Bronchial smooth muscle cell (primary cell): Measurements from ENCODE around the gene HMGXB3. TPM values are rescaled to one million over a fixed set of nuclear protein-coding genes. Genes with fewer than 3 reads are reported as not detected.

Experiments used
- total RNA-seq: library from RNA; depleted of rRNA; stranded (reverse); fragments of >200 nt; gene quantifications from 2 replicates; pipeline ENCODE4 v1.2.1, GENCODE V29; 2014

The HMGXB3 gene, protein sequence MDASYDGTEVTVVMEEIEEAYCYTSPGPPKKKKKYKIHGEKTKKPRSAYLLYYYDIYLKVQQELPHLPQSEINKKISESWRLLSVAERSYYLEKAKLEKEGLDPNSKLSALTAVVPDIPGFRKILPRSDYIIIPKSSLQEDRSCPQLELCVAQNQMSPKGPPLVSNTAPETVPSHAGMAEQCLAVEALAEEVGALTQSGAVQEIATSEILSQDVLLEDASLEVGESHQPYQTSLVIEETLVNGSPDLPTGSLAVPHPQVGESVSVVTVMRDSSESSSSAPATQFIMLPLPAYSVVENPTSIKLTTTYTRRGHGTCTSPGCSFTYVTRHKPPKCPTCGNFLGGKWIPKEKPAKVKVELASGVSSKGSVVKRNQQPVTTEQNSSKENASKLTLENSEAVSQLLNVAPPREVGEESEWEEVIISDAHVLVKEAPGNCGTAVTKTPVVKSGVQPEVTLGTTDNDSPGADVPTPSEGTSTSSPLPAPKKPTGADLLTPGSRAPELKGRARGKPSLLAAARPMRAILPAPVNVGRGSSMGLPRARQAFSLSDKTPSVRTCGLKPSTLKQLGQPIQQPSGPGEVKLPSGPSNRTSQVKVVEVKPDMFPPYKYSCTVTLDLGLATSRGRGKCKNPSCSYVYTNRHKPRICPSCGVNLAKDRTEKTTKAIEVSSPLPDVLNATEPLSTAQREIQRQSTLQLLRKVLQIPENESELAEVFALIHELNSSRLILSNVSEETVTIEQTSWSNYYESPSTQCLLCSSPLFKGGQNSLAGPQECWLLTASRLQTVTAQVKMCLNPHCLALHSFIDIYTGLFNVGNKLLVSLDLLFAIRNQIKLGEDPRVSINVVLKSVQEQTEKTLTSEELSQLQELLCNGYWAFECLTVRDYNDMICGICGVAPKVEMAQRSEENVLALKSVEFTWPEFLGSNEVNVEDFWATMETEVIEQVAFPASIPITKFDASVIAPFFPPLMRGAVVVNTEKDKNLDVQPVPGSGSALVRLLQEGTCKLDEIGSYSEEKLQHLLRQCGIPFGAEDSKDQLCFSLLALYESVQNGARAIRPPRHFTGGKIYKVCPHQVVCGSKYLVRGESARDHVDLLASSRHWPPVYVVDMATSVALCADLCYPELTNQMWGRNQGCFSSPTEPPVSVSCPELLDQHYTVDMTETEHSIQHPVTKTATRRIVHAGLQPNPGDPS (N-terminal part only)
- 22.1 and 25.4 TPM in 2 replicates for total RNA-seq

GRCh38 chr5:150000256-150000989 lies at the start of gene HMGXB3, which contains the start of gene TIGD6:
TSS of gene HMGXB3 (plus strand) at chr5:150000739. CDS start at chr5:150004853, 4,114 bp downstream.
TSS of gene TIGD6 (minus strand) at chr5:150000654. CDS start at chr5:149996348, 4,306 bp downstream.

DNA sequence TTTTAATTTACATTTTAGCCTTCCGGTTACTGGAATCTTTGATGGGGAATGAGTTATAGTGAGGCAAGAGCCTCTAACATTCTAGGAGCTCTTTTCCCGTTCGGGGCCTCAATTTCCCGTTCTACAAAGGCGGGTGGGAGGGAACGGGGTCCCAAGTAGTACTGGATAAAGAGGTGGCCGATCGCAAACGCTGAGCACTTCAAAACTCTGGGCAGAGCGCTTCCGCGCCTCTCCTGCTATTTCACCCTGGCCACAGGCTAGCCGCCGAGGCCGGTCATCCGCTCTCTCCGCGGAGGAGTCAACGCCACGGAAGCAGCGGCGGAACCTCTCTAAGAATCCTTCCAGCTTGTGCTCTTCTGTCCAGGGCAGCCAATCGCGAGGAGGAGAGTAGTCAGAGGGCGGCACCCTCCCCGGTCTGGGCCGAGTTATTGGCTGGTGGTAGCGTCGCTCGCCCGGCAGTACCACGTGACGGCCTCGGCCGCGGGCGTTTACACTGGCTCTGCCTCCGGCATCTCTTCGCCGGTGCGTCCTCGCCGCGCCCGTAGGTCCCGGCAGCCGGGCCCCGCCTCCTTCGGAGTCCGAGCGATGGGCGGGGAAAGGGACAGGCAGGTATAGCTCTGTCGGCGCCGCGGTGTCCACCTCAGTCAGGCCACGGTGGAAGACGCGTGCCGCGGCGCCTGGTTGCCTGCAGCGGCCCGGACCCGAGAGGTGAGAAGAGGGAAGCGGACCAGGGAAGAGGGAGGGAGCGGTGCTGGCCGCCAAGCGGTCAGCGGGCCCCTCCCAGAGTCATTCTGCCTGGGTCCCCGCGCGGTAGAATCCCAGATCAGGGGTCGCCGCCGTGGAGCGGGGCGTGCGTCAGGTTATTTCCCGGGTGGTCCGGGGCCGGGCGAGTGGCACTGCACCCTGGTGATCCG lies 40.0 kb upstream of the HMGXB3 start, which contains the start of gene SLC26A2:
Gene SLC26A2 (plus strand): TSS at position 487 of the 914 bp plus-strand sequence. CDS start 16,895 bp downstream, outside the sequence.

DNA sequence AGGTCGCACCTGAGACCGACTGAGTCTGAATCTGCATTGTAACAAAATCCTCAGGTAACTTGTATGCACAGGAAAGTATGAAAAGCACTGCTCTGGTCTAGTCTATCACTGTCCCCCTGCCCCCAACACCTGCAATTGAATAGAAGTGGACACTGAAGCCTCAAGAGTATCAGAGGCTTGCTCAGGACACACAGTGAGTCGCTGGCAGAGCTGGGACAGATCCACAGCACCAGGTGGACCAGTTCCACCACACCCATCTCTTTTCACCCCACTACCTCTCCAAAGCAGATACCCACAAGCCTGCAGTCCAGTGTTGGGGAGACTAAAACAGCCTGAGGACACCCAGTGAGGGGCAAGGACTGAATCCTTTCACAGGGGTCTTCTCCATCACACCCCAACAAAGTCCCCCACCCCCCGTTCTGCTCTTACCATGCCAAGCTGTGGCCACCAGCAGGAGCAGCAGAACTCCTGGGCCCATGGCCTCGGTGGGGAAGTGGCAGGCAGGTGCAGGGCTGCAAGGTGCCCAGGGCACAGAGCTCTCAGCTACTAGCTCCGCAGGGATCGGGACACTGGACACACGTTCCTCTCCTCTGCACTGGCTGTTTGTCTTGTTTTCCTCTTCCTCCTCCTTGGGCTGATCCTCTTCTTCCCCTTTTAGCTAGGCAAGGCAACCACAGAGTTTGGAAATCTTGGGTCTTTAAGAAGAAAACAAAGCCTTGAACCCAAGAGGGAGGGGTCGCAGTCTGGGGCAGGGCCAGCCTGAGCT lies 85.6 kb downstream of the HMGXB3 start, which contains the start of gene CSF1R:
Gene CSF1R (minus strand): TSS at position 605 of the 766 bp plus-strand sequence. CDS start 127 bp downstream, at position 478.

Other genes starting within 250 kb of the HMGXB3 start
- gene PDE6A, start 55.9 kb upstream of the HMGXB3 start, total RNA-seq: not detected in 2 replicates
- gene SLC26A2, start 40.0 kb upstream of the HMGXB3 start, total RNA-seq: 6.9 and 8.4 TPM in 2 replicates
- gene TIGD6, start 85 bp upstream of the HMGXB3 start, total RNA-seq: 7.4 and 9.1 TPM in 2 replicates
- gene CSF1R, start 85.8 kb downstream of the HMGXB3 start, total RNA-seq: under 0.01 TPM in 1 of 2 replicates, not detected in the other
- gene PDGFRB, start 155.1 kb downstream of the HMGXB3 start, total RNA-seq: 71.1 and 110 TPM in 2 replicates
- not detected in 2 replicates for gene CDX1, start 166.0 kb downstream of the HMGXB3 start, total RNA-seq
- not detected in 2 replicates for gene SLC6A7, start 189.3 kb downstream of the HMGXB3 start, total RNA-seq